ENCODE data around the gene UBA52. TPM values are rescaled to one million over a fixed set of nuclear protein-coding genes. Genes with fewer than 3 reads are reported as not detected.

The UBA52 gene
- total RNA-seq, 1 experiment from 2014 or later, result 1,361 TPM

DNA sequence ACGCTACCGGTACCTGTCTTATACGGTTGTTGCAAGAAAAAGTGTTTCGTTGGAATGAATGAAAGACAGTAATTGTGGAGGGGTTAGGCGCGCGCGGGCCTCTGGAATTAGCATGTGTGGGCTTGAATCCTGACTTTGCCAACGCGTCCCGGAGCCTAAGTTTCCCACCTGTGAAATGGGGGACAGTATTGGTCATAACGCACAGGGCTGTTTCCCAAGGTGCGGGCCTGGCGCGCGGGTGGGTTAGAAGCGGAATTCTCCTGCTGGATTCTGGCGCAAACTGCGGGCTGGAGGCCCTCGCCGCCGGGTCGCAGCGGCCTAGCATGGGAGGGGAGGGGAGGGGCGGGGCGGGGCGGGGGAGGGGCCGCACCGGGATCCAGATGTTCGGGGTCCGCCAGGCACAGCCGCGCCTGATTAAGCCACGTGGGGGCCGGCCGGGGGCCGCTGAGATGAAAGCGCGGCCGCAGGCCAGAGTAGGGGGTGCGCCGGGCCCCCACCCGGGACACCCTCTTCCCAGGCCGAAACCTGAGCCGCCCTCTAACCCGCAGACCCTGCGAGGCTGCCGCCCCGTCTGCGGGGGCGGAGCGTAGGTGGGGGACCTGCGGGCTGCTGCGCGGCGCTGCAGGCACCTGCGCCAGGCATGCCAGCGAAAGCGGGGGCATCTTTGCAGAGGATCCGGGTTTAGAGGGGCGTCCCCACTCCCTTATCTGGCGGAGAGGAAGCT lies 39.8 kb downstream of the UBA52 start (continued):
- TF ChIP-seq, protein P1, sequence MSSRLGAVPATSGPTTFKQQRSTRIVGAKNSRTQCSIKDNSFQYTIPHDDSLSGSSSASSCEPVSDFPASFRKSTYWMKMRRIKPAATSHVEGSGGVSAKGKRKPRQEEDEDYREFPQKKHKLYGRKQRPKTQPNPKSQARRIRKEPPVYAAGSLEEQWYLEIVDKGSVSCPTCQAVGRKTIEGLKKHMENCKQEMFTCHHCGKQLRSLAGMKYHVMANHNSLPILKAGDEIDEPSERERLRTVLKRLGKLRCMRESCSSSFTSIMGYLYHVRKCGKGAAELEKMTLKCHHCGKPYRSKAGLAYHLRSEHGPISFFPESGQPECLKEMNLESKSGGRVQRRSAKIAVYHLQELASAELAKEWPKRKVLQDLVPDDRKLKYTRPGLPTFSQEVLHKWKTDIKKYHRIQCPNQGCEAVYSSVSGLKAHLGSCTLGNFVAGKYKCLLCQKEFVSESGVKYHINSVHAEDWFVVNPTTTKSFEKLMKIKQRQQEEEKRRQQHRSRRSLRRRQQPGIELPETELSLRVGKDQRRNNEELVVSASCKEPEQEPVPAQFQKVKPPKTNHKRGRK (CRISPR knock-in tag; IDR thresholded peaks at IDR 0.05; ENCODE audit: borderline replicate concordance), result no peak
- TF ChIP-seq, protein P2, sequence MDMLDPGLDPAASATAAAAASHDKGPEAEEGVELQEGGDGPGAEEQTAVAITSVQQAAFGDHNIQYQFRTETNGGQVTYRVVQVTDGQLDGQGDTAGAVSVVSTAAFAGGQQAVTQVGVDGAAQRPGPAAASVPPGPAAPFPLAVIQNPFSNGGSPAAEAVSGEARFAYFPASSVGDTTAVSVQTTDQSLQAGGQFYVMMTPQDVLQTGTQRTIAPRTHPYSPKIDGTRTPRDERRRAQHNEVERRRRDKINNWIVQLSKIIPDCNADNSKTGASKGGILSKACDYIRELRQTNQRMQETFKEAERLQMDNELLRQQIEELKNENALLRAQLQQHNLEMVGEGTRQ (CRISPR knock-in tag; IDR thresholded peaks at IDR 0.05), result peak; percentile 40

DNA sequence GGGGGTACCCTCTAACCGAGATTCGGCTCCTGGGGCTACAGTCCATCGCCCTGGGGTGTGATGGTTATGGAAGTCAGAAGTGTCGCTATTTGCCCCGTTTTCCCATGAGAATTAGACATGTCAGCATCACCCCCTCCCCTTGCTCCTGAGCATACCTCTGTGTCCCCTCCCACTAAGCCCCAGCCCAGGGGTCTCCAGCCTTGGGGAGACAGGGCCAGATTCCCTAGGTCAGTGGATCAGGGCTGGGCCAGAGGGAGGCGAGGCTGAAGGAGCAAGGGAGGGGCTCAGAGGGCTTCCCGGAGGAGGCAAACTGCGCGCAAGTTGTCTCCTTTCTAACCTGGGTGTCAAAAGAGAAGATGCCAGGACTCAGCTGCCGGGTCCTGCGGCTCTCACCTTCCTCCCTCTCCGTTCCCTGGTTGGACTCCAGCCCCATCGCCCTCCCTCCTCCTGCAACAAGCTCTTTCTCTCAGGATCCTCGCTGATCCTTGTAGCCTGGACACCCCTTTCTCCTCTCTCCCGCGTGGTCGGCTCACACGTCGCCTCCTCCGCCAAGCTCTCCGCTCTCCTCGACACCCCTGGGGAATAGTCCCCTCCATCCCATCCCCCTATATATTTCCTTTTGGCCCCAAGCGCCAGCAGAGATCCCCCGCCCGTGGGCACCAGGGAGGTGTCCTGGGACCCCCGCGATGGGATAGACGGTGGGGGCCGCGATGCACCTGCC lies 40.6 kb downstream of the UBA52 start:
- DNase-seq (ENCODE audit: low spot score) (no peak), ATAC-seq (peak; percentile 7)
- peak overlapping the region; percentile 80 for H3K4me3 Mint-ChIP-seq
- CTCF ChIA-PET, result interaction anchor here (0.7 to 3.4 kb wide), 11 partner anchors 12 to 235 kb away, joined by 3 to 14 read pairs (median 4); no protein-coding TSS in a partner anchor
- POLR2A ChIA-PET, result interaction anchor here (0.7 to 2.4 kb wide), 3 partner anchors 9 to 23 kb away, joined by 4 to 8 read pairs (median 7); no protein-coding TSS in a partner anchor
- H3K36me3 Mint-ChIP-seq, result no peaks in the 10 kb centered on the region; the same call in 1 of the 2 replicates
- H3K9me3 Mint-ChIP-seq, result peaks cover under 1% of the 10 kb centered on the region; the same call in 1 of the 2 replicates
- peaks cover 40% of the 10 kb centered on the region for H3K4me1 Mint-ChIP-seq
- peaks cover 82% of the 10 kb centered on the region for H3K27me3 Mint-ChIP-seq (ENCODE audit: low read depth)
- no peak overlapping the region for H3K27ac Mint-ChIP-seq
- TF ChIP-seq MXD4 (CRISPR knock-in tag; IDR thresholded peaks at IDR 0.05; ENCODE audit: borderline replicate concordance), result no peak
- TF ChIP-seq SP1 (CRISPR knock-in tag; conservative IDR thresholded peaks at IDR 0.05), result no peak; the same call in 1 of the 2 replicates
- TF ChIP-seq OVOL2 (CRISPR knock-in tag; IDR thresholded peaks at IDR 0.05; ENCODE audit: borderline replicate concordance), result no peak
- TF ChIP-seq, protein P3, sequence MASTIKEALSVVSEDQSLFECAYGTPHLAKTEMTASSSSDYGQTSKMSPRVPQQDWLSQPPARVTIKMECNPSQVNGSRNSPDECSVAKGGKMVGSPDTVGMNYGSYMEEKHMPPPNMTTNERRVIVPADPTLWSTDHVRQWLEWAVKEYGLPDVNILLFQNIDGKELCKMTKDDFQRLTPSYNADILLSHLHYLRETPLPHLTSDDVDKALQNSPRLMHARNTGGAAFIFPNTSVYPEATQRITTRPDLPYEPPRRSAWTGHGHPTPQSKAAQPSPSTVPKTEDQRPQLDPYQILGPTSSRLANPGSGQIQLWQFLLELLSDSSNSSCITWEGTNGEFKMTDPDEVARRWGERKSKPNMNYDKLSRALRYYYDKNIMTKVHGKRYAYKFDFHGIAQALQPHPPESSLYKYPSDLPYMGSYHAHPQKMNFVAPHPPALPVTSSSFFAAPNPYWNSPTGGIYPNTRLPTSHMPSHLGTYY (CRISPR knock-in tag; IDR thresholded peaks at IDR 0.05), result no peak
- no peak for TF ChIP-seq ZBTB21 (CRISPR knock-in tag; IDR thresholded peaks at IDR 0.05; ENCODE audit: borderline replicate concordance)

DNA sequence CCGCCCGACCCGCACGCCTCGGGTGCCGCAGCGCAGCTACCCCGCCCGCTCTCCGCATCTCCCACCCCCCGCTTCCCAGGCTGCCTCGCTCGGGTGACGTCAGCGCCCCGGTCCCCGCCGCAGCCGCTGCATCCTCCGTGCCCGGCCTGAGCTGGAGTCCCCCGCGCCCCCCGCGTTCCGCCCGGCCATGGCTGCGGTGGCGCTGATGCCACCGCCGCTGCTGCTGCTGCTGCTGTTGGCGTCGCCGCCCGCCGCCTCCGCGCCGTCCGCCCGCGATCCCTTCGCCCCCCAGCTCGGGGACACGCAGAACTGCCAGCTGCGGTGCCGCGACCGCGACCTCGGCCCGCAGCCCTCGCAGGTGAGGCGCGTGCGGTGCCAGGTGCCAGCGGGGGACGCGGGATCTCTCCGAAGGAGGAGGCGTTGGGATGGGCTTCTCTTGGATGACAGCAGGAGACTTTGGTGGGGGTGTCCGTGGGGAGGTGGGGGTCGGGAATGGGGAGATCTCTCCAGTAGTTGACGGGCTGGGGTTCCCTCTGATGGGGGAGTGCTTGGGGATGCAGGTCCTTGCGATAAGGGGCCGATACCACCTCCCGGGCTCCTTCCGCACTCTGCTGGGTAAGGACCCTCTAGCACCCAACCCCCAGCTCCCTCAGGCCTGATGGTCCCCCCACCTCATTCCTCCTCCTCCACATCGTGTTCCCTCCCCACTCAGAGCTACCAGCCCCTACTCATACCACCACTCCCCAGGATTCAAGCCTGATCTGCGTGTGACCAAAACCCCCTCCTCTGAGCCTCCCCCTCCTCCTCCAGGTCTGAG lies 41.3 kb downstream of the UBA52 start, which contains the start of gene TMEM59L:
Gene TMEM59L, plus strand, starts transcription at position 99 of the 817 bp plus-strand sequence. Its CDS starts 89 bp downstream, at position 188.
- peak within 1 kb of the TSS; percentile 80 for H3K4me3 Mint-ChIP-seq
- H3K27ac Mint-ChIP-seq, result no peak within 1 kb of the TSS
- TF ChIP-seq TCF7 (CRISPR knock-in tag; IDR thresholded peaks at IDR 0.05; ENCODE audit: low read depth), result 0 out of 2 replicates have a peak, but pooled peaks have one; percentile 20
- TF ChIP-seq, protein P4, sequence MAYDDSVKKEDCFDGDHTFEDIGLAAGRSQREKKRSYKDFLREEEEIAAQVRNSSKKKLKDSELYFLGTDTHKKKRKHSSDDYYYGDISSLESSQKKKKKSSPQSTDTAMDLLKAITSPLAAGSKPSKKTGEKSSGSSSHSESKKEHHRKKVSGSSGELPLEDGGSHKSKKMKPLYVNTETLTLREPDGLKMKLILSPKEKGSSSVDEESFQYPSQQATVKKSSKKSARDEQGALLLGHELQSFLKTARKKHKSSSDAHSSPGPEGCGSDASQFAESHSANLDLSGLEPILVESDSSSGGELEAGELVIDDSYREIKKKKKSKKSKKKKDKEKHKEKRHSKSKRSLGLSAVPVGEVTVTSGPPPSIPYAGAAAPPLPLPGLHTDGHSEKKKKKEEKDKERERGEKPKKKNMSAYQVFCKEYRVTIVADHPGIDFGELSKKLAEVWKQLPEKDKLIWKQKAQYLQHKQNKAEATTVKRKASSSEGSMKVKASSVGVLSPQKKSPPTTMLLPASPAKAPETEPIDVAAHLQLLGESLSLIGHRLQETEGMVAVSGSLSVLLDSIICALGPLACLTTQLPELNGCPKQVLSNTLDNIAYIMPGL (CRISPR knock-in tag; IDR thresholded peaks at IDR 0.05), result peak; percentile 59; the same call in 1 of the 2 replicates
- no peak for TF ChIP-seq ETV6 (CRISPR knock-in tag; IDR thresholded peaks at IDR 0.05)
- TF ChIP-seq, protein P5, sequence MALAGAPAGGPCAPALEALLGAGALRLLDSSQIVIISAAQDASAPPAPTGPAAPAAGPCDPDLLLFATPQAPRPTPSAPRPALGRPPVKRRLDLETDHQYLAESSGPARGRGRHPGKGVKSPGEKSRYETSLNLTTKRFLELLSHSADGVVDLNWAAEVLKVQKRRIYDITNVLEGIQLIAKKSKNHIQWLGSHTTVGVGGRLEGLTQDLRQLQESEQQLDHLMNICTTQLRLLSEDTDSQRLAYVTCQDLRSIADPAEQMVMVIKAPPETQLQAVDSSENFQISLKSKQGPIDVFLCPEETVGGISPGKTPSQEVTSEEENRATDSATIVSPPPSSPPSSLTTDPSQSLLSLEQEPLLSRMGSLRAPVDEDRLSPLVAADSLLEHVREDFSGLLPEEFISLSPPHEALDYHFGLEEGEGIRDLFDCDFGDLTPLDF (CRISPR knock-in tag; IDR thresholded peaks at IDR 0.05), result no peak
- TF ChIP-seq CREM (CRISPR knock-in tag; IDR thresholded peaks at IDR 0.05), result peak; percentile 85; the same call in 1 of the 2 replicates
- TF ChIP-seq, protein P6, sequence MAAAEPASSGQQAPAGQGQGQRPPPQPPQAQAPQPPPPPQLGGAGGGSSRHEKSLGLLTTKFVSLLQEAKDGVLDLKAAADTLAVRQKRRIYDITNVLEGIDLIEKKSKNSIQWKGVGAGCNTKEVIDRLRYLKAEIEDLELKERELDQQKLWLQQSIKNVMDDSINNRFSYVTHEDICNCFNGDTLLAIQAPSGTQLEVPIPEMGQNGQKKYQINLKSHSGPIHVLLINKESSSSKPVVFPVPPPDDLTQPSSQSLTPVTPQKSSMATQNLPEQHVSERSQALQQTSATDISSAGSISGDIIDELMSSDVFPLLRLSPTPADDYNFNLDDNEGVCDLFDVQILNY (CRISPR knock-in tag; IDR thresholded peaks at IDR 0.05), result 0 out of 2 replicates have a peak, but pooled peaks have one; percentile 28
- 0 out of 2 replicates have a peak, but pooled peaks have one; percentile 42 for TF ChIP-seq FOXK1 (CRISPR knock-in tag; IDR thresholded peaks at IDR 0.05)
- TF ChIP-seq MXD4 (CRISPR knock-in tag; IDR thresholded peaks at IDR 0.05; ENCODE audit: borderline replicate concordance), result no peak
- peak; percentile 84 for TF ChIP-seq RELA (CRISPR knock-in tag; IDR thresholded peaks at IDR 0.05; ENCODE audit: borderline replicate concordance)
- TF ChIP-seq ZNF263 (CRISPR knock-in tag; IDR thresholded peaks at IDR 0.05; ENCODE audit: low read depth), result peak; percentile 51; the same call in 1 of the 2 replicates
- TF ChIP-seq FOXP1 (CRISPR knock-in tag; IDR thresholded peaks at IDR 0.05; ENCODE audit: borderline replicate concordance), result 0 out of 2 replicates have a peak, but pooled peaks have one; percentile 26
- TF ChIP-seq, protein P7, sequence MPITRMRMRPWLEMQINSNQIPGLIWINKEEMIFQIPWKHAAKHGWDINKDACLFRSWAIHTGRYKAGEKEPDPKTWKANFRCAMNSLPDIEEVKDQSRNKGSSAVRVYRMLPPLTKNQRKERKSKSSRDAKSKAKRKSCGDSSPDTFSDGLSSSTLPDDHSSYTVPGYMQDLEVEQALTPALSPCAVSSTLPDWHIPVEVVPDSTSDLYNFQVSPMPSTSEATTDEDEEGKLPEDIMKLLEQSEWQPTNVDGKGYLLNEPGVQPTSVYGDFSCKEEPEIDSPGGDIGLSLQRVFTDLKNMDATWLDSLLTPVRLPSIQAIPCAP (CRISPR knock-in tag; IDR thresholded peaks at IDR 0.05), result 0 out of 2 replicates have a peak, but pooled peaks have one; percentile 30

More for the DNA sequence above, 41.3 kb downstream of the UBA52 start, which contains the start of gene TMEM59L:
- ChIA-PET CTCF (interaction anchor here (0.7 to 3.4 kb wide), 13 partner anchors 11 to 234 kb away, joined by 3 to 14 read pairs (median 4); no protein-coding TSS in a partner anchor), POLR2A (interaction anchor here (0.7 to 2.4 kb wide), 3 partner anchors 8 to 24 kb away, joined by 4 to 8 read pairs (median 7); no protein-coding TSS in a partner anchor)
- Mint-ChIP-seq H3K9me3 (peaks cover 7% of the 10 kb centered on the region), H3K27me3 (ENCODE audit: low read depth) (peaks cover 78% of the 10 kb centered on the region), H3K36me3 (peaks cover 5% of the 10 kb centered on the region), H3K4me1 (peaks cover 38% of the 10 kb centered on the region)
- no peak; the same call in 1 of the 2 replicates for ATAC-seq
- peak; percentile 60 for DNase-seq (ENCODE audit: low spot score)

Measured in WTC11 (cell line).